Loucy (cell line): ENCODE measurements around the gene DNM3.

Source experiments
- H2AFZ ChIP-seq: fragments of 200-600 bp; sonication (generic); 2 replicates; pipeline ENCODE4 v1.6.0; 2016; ENCODE audit warnings: antibody characterized with exemption, mild to moderate bottlenecking, low read length, moderate library complexity
- H3F3A ChIP-seq: fragments of 200-600 bp; 2 replicates; pipeline ENCODE4 v1.6.0; 2016; ENCODE audit warnings: antibody characterized with exemption, low read depth, mild to moderate bottlenecking
- H3K27me3 ChIP-seq: fragments of 200-600 bp; sonication (generic); 2 replicates; pipeline ENCODE4 v1.6.1; 2014; ENCODE audit warnings: low read length, mild to moderate bottlenecking; ENCODE audit not compliant: insufficient read depth, poor library complexity, severe bottlenecking
- H3K36me3 ChIP-seq: fragments of 200-600 bp; sonication (generic); 2 replicates; pipeline ENCODE4 v1.6.1; 2016; ENCODE audit warnings: low read length; ENCODE audit not compliant: insufficient read depth
- H3K4me1 ChIP-seq: fragments of 200-600 bp; sonication (generic); 2 replicates; pipeline ENCODE4 v1.5.1; 2014; ENCODE audit warnings: low read length, mild to moderate bottlenecking; ENCODE audit not compliant: insufficient read depth, poor library complexity, severe bottlenecking
- H3K4me2 ChIP-seq: fragments of 200-600 bp; sonication (generic); 2 replicates; pipeline ENCODE4 v1.6.0; 2014; ENCODE audit warnings: antibody characterized with exemption, low read length, low read depth, mild to moderate bottlenecking; ENCODE audit not compliant: poor library complexity, severe bottlenecking
- H3K4me3 ChIP-seq: fragments of 200-600 bp; sonication (generic); 2 replicates; pipeline ENCODE4 v1.5.1; 2014; ENCODE audit warnings: low read length, mild to moderate bottlenecking, mixed read lengths; ENCODE audit not compliant: poor library complexity, severe bottlenecking
- H3K79me2 ChIP-seq: fragments of 200-600 bp; sonication (generic); 2 replicates; pipeline ENCODE4 v1.6.1; 2014; ENCODE audit warnings: low read length; ENCODE audit not compliant: insufficient read depth
- H3K9ac ChIP-seq: fragments of 200-600 bp; sonication (generic); 2 replicates; pipeline ENCODE4 v1.6.0; 2014; ENCODE audit warnings: mild to moderate bottlenecking, low read depth, low read length, moderate library complexity; ENCODE audit not compliant: poor library complexity, severe bottlenecking
- H3K9me2 ChIP-seq: fragments of 200-600 bp; sonication (generic); replicated peaks from 2 replicates; pipeline ENCODE4 v1.6.1; 2016; ENCODE audit warnings: low read depth, low read length, mixed read lengths
- H3K9me3 ChIP-seq: fragments of 200-600 bp; sonication (generic); 2 replicates; pipeline ENCODE4 v1.6.1; 2014; ENCODE audit warnings: mild to moderate bottlenecking, antibody characterized with exemption, low read length, low read depth; ENCODE audit not compliant: insufficient read depth
- H4K20me1 ChIP-seq: fragments of 200-600 bp; sonication (generic); 2 replicates; pipeline ENCODE4 v1.6.0; 2014; ENCODE audit warnings: antibody characterized with exemption, low read length, mild to moderate bottlenecking; ENCODE audit not compliant: insufficient read depth, poor library complexity, severe bottlenecking
- CTCF ChIP-seq: fragments of 200-600 bp; sonication (generic); conservative IDR thresholded peaks from 2 replicates; pipeline ENCODE4 v1.5.1; 2014; ENCODE audit warnings: mild to moderate bottlenecking, antibody characterized with exemption, low read length
- EZH2phosphoT487 ChIP-seq: fragments of 200-600 bp; IDR thresholded peaks from 2 replicates; pipeline ENCODE4 v1.6.1; 2018; ENCODE audit warnings: antibody characterized with exemption, mild to moderate bottlenecking, moderate library complexity, borderline replicate concordance

The DNM3 gene

GRCh38 chr1:171867236-171867635 lies 25.9 kb downstream of the DNM3 start:
- Histone ChIP-seq H3K9ac (no peak overlapping the region), H3F3A (no peaks in the 10 kb centered on the region), H3K9me2 (no peaks in the 10 kb centered on the region), H3K9me3 (no peaks in the 10 kb centered on the region), H3K4me3 (no peak overlapping the region), H4K20me1 (no peaks in the 10 kb centered on the region), H3K36me3 (no peaks in the 10 kb centered on the region), H3K4me1 (no peaks in the 10 kb centered on the region), H3K4me2 (no peak overlapping the region), H3K79me2 (no peaks in the 10 kb centered on the region), H3K27me3 (no peaks in the 10 kb centered on the region), H2AFZ (no peak overlapping the region)
- no peak for TF ChIP-seq CTCF
- no peak for TF ChIP-seq EZH2phosphoT487

GRCh38 chr1:171868217-171868803 lies 27.0 kb downstream of the DNM3 start:
- H3K4me2 ChIP-seq, result no peak overlapping the region
- H4K20me1 ChIP-seq, result no peaks in the 10 kb centered on the region
- no peaks in the 10 kb centered on the region for H3K27me3 ChIP-seq
- H3K9me2 ChIP-seq, result no peaks in the 10 kb centered on the region
- H3K9me3 ChIP-seq, result no peaks in the 10 kb centered on the region
- H3K36me3 ChIP-seq, result no peaks in the 10 kb centered on the region
- no peak for TF ChIP-seq EZH2phosphoT487
- TF ChIP-seq CTCF, result no peak
- H3K79me2 ChIP-seq, result no peaks in the 10 kb centered on the region
- H3K4me3 ChIP-seq, result no peak overlapping the region
- H3F3A ChIP-seq, result no peaks in the 10 kb centered on the region
- H3K4me1 ChIP-seq, result no peaks in the 10 kb centered on the region
- H2AFZ ChIP-seq, result no peak overlapping the region
- no peak overlapping the region for H3K9ac ChIP-seq

GRCh38 chr1:171869097-171869496 lies 27.8 kb downstream of the DNM3 start:
- Histone ChIP-seq H3K4me3 (no peak overlapping the region), H2AFZ (no peak overlapping the region), H3K9ac (no peak overlapping the region), H4K20me1 (no peaks in the 10 kb centered on the region), H3K79me2 (no peaks in the 10 kb centered on the region), H3K4me1 (no peaks in the 10 kb centered on the region), H3K9me3 (no peaks in the 10 kb centered on the region), H3K27me3 (no peaks in the 10 kb centered on the region), H3K36me3 (no peaks in the 10 kb centered on the region), H3F3A (no peaks in the 10 kb centered on the region), H3K9me2 (no peaks in the 10 kb centered on the region), H3K4me2 (no peak overlapping the region)
- TF ChIP-seq CTCF (no peak), EZH2phosphoT487 (no peak)
